HepG2 (cell line): ENCODE results near the gene TFG. TPM values are rescaled to one million over a fixed set of nuclear protein-coding genes. Genes with fewer than 3 reads are reported as not detected.

Experiments used
- HNF1A ChIP-seq, 2 experiments: sonication (generic) in 1 of 2; formaldehyde crosslinking in 1 of 2; IDR thresholded peaks; 2 replicates each; pipeline versions ENCODE4 v1.4.0 to v1.6.1; 2016 to 2020; ENCODE audit warnings: borderline replicate concordance in 1 of 2, low read depth in 1 of 2, mild to moderate bottlenecking in 1 of 2, missing genetic modification reagents in 1 of 2
- MED13 ChIP-seq: sonication (generic); formaldehyde crosslinking; IDR thresholded peaks from 2 replicates; pipeline ENCODE4 v1.5.0; 2020; ENCODE audit warnings: missing genetic modification reagents
- MIER3 ChIP-seq: IDR thresholded peaks from 2 replicates; pipeline ENCODE4 v1.6.1; 2016; ENCODE audit warnings: missing compliant biosample characterization, borderline replicate concordance
- NAIF1 ChIP-seq: sonication (generic); formaldehyde crosslinking; IDR thresholded peaks from 2 replicates; pipeline ENCODE4 v1.5.0; 2020; ENCODE audit warnings: mild to moderate bottlenecking, missing genetic modification reagents, borderline replicate concordance
- NFKBIZ ChIP-seq: IDR thresholded peaks from 2 replicates; pipeline ENCODE4 v1.6.1; 2018; ENCODE audit warnings: missing genetic modification reagents, missing compliant biosample characterization
- SAFB2 ChIP-seq: sonication (generic); formaldehyde crosslinking; IDR thresholded peaks from 2 replicates; pipeline ENCODE4 v1.5.1; 2020; ENCODE audit warnings: missing genetic modification reagents, low read depth, mild to moderate bottlenecking, borderline replicate concordance
- SMAD9 ChIP-seq: sonication (generic); formaldehyde crosslinking; IDR thresholded peaks from 2 replicates; pipeline ENCODE4 v1.5.1; 2020; ENCODE audit warnings: mild to moderate bottlenecking, missing genetic modification reagents
- SUZ12 ChIP-seq: fragments of 150-350 bp; IDR thresholded peaks from 2 replicates; pipeline ENCODE4 v1.6.1; 2014; ENCODE audit warnings: low read depth, low read length
- ZBTB8A ChIP-seq: sonication (generic); formaldehyde crosslinking; IDR thresholded peaks from 2 replicates; pipeline ENCODE4 v1.4.0; 2020; ENCODE audit warnings: mild to moderate bottlenecking, low read depth, missing genetic modification reagents, borderline replicate concordance
- ZHX1 ChIP-seq: sonication (generic); formaldehyde crosslinking; IDR thresholded peaks from 2 replicates; pipeline ENCODE4 v1.8.1; 2022; ENCODE audit warnings: low read depth, mild to moderate bottlenecking, missing genetic modification reagents
- ZKSCAN1 ChIP-seq: fragments of 150-350 bp; IDR thresholded peaks from 2 replicates; pipeline ENCODE4 v1.6.1; 2014; ENCODE audit warnings: low read length
- ZNF251 ChIP-seq: sonication (generic); formaldehyde crosslinking; IDR thresholded peaks from 2 replicates; pipeline ENCODE4 v1.9.0; 2021; ENCODE audit warnings: mild to moderate bottlenecking, missing genetic modification reagents
- ZNF710 ChIP-seq: sonication (generic); formaldehyde crosslinking; IDR thresholded peaks from 2 replicates; pipeline ENCODE4 v1.5.0; 2020; ENCODE audit warnings: mild to moderate bottlenecking, missing genetic modification reagents, borderline replicate concordance
- ZNF746 ChIP-seq: sonication (generic); formaldehyde crosslinking; IDR thresholded peaks from 2 replicates; pipeline ENCODE4 v1.8.0; 2022; ENCODE audit warnings: mild to moderate bottlenecking, missing genetic modification reagents
- ZSCAN30 ChIP-seq: sonication (generic); formaldehyde crosslinking; IDR thresholded peaks from 2 replicates; pipeline ENCODE4 v1.5.0; 2020; ENCODE audit warnings: mild to moderate bottlenecking, missing genetic modification reagents
- polyA plus RNA-seq, 8 experiments: library from polyadenylated mRNA; depleted of rRNA in 3 of 8; stranded (reverse) in 7 of 8; unstranded in 1 of 8; fragments of >200 nt; fragmentation: Illumina TruSeq in 4 of 8; extraction: Trizol in 4 of 8; gene quantifications; 2 replicates each; pipeline versions ENCODE4 v1.2.1 to v1.2.3, GENCODE V29; 2011 to 2016; ENCODE audit warnings: low read depth in 4 of 8, missing spikeins in 1 of 8, mixed read lengths in 1 of 8; ENCODE audit not compliant: insufficient read depth in 1 of 8
- total RNA-seq, 5 experiments: library from RNA; depleted of rRNA; stranded (reverse); fragments of >200 nt; fragmentation: Illumina TruSeq; extraction: Trizol; gene quantifications; 2 replicates each; pipeline ENCODE4 v1.2.3, GENCODE V29; 2016; ENCODE audit warnings: low read depth in 1 of 5
- TF ChIP-seq, protein P1 (sequence below): sonication (generic); formaldehyde crosslinking; IDR thresholded peaks from 2 replicates; pipeline ENCODE4 v1.8.0; 2022; ENCODE audit warnings: missing genetic modification reagents, low read depth, mild to moderate bottlenecking, borderline replicate concordance
- TF ChIP-seq, protein P2 (sequence below): sonication (generic); formaldehyde crosslinking; IDR thresholded peaks from 2 replicates; pipeline ENCODE4 v1.8.1; 2022; ENCODE audit warnings: mild to moderate bottlenecking, missing genetic modification reagents

The TFG gene
- total and polyA plus RNA-seq, 2 of the 13 experiments (the other 11 are each of a cell fraction or from before 2014, with no cell fraction given): 53.6 to 71.7 TPM

DNA sequence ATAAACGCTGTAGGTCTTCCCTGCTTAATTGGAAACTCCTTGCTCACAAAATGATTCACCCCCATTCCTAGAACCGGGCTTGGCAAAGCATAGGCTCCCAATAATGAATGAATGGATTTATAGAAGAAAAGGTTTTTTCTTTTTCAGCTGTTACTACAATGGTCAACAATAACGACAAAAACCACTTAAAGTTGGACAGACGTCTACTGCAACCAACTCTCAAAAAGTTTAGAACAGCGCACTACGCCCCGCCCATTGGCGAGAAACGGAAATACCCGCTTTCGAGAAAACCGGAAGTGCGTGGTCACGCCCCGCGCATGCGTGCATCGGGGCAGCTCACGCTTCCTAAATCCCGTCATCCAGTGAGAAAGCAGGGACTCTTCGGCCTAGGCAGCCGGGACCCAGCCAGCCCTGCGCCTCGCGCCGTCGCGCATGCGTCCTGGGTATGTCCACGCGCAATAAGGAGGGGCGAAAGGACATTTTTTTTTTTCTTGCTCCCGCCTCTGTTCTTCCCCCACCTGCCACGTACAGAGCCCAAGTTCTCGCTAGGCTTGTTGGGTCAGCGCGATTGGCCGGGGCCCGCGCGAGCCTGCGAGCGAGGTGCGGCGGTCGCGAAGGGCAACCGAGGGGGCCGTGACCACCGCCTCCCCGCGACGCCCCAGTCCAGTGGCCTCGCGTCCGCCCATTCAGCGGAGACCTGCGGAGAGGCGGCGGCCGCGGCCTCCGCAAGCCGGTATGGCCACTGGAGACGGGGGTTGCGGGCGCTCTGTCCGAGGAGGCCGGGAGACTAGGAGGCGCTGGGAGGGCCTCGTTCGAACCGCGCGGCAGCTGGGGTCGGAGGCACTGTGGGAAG, at the start of gene TFG (continued):
- TF ChIP-seq NFKBIZ (CRISPR knock-in tag) (no peak), SAFB2 (CRISPR knock-in tag) (peak; percentile 54; the same call in 1 of the 2 replicates), ZSCAN30 (CRISPR knock-in tag) (no peak), SMAD9 (CRISPR knock-in tag) (no peak), ZBTB8A (CRISPR knock-in tag) (0 out of 2 replicates have a peak, but pooled peaks have one; percentile 40), NAIF1 (CRISPR knock-in tag) (no peak; the same call in 1 of the 2 replicates), ZNF746 (CRISPR knock-in tag) (peak; percentile 87; the same call in 1 of the 2 replicates), ZNF251 (no peak), HNF1A (IDR thresholded peaks at IDR 0.05; ENCODE audit: low read depth) (no peak; the same call in 1 of the 2 replicates), HNF1A (CRISPR knock-in tag; IDR thresholded peaks at IDR 0.05; ENCODE audit: borderline replicate concordance) (no peak; the same call in 1 of the 2 replicates), ZKSCAN1 (no peak), MIER3 (no peak), ZNF710 (no peak), ZHX1 (CRISPR knock-in tag) (peak; percentile 50; the same call in 1 of the 2 replicates), MED13 (CRISPR knock-in tag) (no peak), SUZ12 (no peak)
- TF ChIP-seq, protein P1, sequence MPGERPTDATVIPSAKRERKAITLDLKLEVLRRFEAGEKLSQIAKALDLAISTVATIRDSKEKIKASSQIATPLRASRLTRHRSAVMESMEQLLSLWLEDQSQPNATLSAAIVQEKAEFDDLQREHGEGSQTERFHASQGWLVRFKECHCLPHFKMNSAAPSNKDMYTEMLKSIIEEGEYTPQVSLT (CRISPR knock-in tag): no peak
- TF ChIP-seq, protein P2, sequence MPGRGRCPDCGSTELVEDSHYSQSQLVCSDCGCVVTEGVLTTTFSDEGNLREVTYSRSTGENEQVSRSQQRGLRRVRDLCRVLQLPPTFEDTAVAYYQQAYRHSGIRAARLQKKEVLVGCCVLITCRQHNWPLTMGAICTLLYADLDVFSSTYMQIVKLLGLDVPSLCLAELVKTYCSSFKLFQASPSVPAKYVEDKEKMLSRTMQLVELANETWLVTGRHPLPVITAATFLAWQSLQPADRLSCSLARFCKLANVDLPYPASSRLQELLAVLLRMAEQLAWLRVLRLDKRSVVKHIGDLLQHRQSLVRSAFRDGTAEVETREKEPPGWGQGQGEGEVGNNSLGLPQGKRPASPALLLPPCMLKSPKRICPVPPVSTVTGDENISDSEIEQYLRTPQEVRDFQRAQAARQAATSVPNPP (CRISPR knock-in tag): peak; percentile 81; the same call in 1 of the 2 replicates
